ENCODE results near the gene AADAC. TPM values are rescaled to one million over a fixed set of nuclear protein-coding genes. Genes with fewer than 3 reads are reported as not detected.

Gene AADAC
- total and polyA plus RNA-seq, 9 donors, result 0.21 to 40.6 (median 0.38) TPM; not detected in 5

- intact Hi-C loops (cut with DNase I), result no loop called here
- H3K36me3 ChIP-seq, result no peaks in the 10 kb centered on the region
- H3K27me3 ChIP-seq, result no peaks in the 10 kb centered on the region
- no peak for TF ChIP-seq CTCF (IDR thresholded peaks at IDR 0.05)
- no peak for TF ChIP-seq POLR2A (IDR thresholded peaks at IDR 0.05)
- peak overlapping the region in 1 of 2 donors; percentile 49 for H3K27ac ChIP-seq
- peaks cover 2% of the 10 kb centered on the region for H3K4me1 ChIP-seq (ENCODE audit: insufficient read depth)
- no peak for DNase-seq
- H3K4me3 ChIP-seq, result no peak overlapping the region
- WGBS, 3 donors, result 89 to 95% (median 89%) methylated on average over 2 of the region's 2 CpGs
- H3K9me3 ChIP-seq, result no peaks in the 10 kb centered on the region
Observed at GRCh38 chr3:151769175-151769574, 44.7 kb upstream of the AADAC start.

GRCh38 chr3:151770956-151771355, 43.0 kb upstream of the AADAC start:
- H3K27me3 ChIP-seq, result no peaks in the 10 kb centered on the region
- WGBS, 3 donors, result 1 to 4% (median 3%) methylated on average over 4 of the region's 4 CpGs
- DNase-seq, result peak; percentile 35 to 72 (median 46)
- H3K36me3 ChIP-seq, result no peaks in the 10 kb centered on the region
- H3K27ac ChIP-seq, result peak overlapping the region in 1 of 2 donors; percentile 49
- H3K4me1 ChIP-seq (ENCODE audit: insufficient read depth), result peaks cover 2% of the 10 kb centered on the region
- no peak for TF ChIP-seq CTCF (IDR thresholded peaks at IDR 0.05)
- TF ChIP-seq POLR2A (IDR thresholded peaks at IDR 0.05), result no peak
- TF ChIP-seq EP300 (IDR thresholded peaks at IDR 0.05), result no peak
- H3K9me3 ChIP-seq, result no peaks in the 10 kb centered on the region
- no peak overlapping the region for H3K4me3 ChIP-seq
- intact Hi-C loops (cut with DNase I), result no loop called here

- WGBS, 3 donors, result 66 to 76% (median 68%) methylated on average over 4 of the region's 4 CpGs
Observed at GRCh38 chr3:151772825-151773480, 41.0 kb upstream of the AADAC start.

GRCh38 chr3:151774235-151774634, 39.7 kb upstream of the AADAC start:
- no peak for DNase-seq
- Histone ChIP-seq H3K9me3 (no peaks in the 10 kb centered on the region), H3K27ac (no peak overlapping the region), H3K4me3 (no peak overlapping the region), H3K36me3 (no peaks in the 10 kb centered on the region), H3K27me3 (no peaks in the 10 kb centered on the region), H3K4me1 (ENCODE audit: insufficient read depth) (peaks cover 2% of the 10 kb centered on the region)
- TF ChIP-seq POLR2A (IDR thresholded peaks at IDR 0.05) (no peak), EP300 (IDR thresholded peaks at IDR 0.05) (no peak), CTCF (IDR thresholded peaks at IDR 0.05) (no peak)
- intact Hi-C loops (cut with DNase I), result no loop called here
- WGBS, 3 donors, result 92 to 93% (median 92%) methylated on average over 1 of the region's 1 CpG

More at GRCh38 chr3:151772825-151773480, 41.0 kb upstream of the AADAC start:
- no peaks in the 10 kb centered on the region for H3K36me3 ChIP-seq
- no peaks in the 10 kb centered on the region for H3K9me3 ChIP-seq
- intact Hi-C loops (cut with DNase I), result no loop called here
- H3K4me1 ChIP-seq (ENCODE audit: insufficient read depth), result peaks cover 2% of the 10 kb centered on the region
- DNase-seq, result peak in 1 of 5 donors; percentile 22
- H3K27me3 ChIP-seq, result no peaks in the 10 kb centered on the region
- H3K27ac ChIP-seq, result no peak overlapping the region
- no peak overlapping the region for H3K4me3 ChIP-seq
- no peak for TF ChIP-seq POLR2A (IDR thresholded peaks at IDR 0.05)

- Histone ChIP-seq H3K27ac (no peak overlapping the region), H3K4me3 (no peak overlapping the region), H3K9me3 (no peaks in the 10 kb centered on the region), H3K36me3 (no peaks in the 10 kb centered on the region), H3K4me1 (ENCODE audit: insufficient read depth) (no peaks in the 10 kb centered on the region), H3K27me3 (no peaks in the 10 kb centered on the region)
- TF ChIP-seq POLR2A (IDR thresholded peaks at IDR 0.05) (no peak), EP300 (IDR thresholded peaks at IDR 0.05) (no peak), CTCF (IDR thresholded peaks at IDR 0.05) (no peak)
- DNase-seq, result no peak
- intact Hi-C loops (cut with DNase I), result no loop called here
Observed at GRCh38 chr3:151774910-151775309, 39.0 kb upstream of the AADAC start.
